Measurements from ENCODE around the gene SNAP47. TPM values are rescaled to one million over a fixed set of nuclear protein-coding genes. Genes with fewer than 3 reads are reported as not detected.

SNAP47 gene
- total RNA-seq, 1 donor from 2014 or later: 52.8 TPM

GRCh38 chr1:227779685-227780084, 44.5 kb downstream of the SNAP47 start:
- H3K79me2 ChIP-seq (ENCODE audit: low read depth): no peaks in the 10 kb centered on the region
- TF ChIP-seq EZH2phosphoT487 (IDR thresholded peaks at IDR 0.05): no peak
- no peak for TF ChIP-seq EZH2 (IDR thresholded peaks at IDR 0.05)
- TF ChIP-seq CTCF (IDR thresholded peaks at IDR 0.05): no peak
- Mint-ChIP-seq H3K4me3 (no peak overlapping the region), H3K27ac (no peak overlapping the region), H3K36me3 (peaks cover 8% of the 10 kb centered on the region), H3K27me3 (ENCODE audit: insufficient read depth, low read depth) (no peaks in the 10 kb centered on the region), H3K4me1 (peaks cover 20% of the 10 kb centered on the region), H3K9me3 (no peaks in the 10 kb centered on the region)
- H3K4me1 ChIP-seq: no peaks in the 10 kb centered on the region
- no peaks in the 10 kb centered on the region for H3K9me3 ChIP-seq (ENCODE audit: low read depth)
- no peak overlapping the region for H2AFZ ChIP-seq (replicated peaks)
- no peak overlapping the region for H3K9ac ChIP-seq
- H3F3A ChIP-seq (ENCODE audit: low read depth): no peaks in the 10 kb centered on the region
- no peak overlapping the region for H3K27ac ChIP-seq
- no peak overlapping the region for H3K4me3 ChIP-seq
- DNase-seq (ENCODE audit: low spot score): no peak
- H3K4me2 ChIP-seq: no peak overlapping the region
- no peaks in the 10 kb centered on the region for H3K36me3 ChIP-seq
- no peaks in the 10 kb centered on the region for H3K27me3 ChIP-seq
- peaks cover 6% of the 10 kb centered on the region for H4K20me1 ChIP-seq (ENCODE audit: low read depth)

- Histone ChIP-seq H3K27me3 (no peaks in the 10 kb centered on the region), H3K4me2 (no peak overlapping the region), H3K79me2 (ENCODE audit: low read depth) (no peaks in the 10 kb centered on the region), H4K20me1 (ENCODE audit: low read depth) (peaks cover 6% of the 10 kb centered on the region), H3K4me1 (no peaks in the 10 kb centered on the region), H3F3A (ENCODE audit: low read depth) (no peaks in the 10 kb centered on the region), H3K9ac (no peak overlapping the region), H3K9me3 (ENCODE audit: low read depth) (no peaks in the 10 kb centered on the region), H3K4me3 (no peak overlapping the region), H3K36me3 (no peaks in the 10 kb centered on the region), H2AFZ (replicated peaks) (no peak overlapping the region), H3K27ac (no peak overlapping the region)
- Mint-ChIP-seq H3K27me3 (ENCODE audit: insufficient read depth, low read depth) (peaks cover 2% of the 10 kb centered on the region), H3K36me3 (peaks cover 8% of the 10 kb centered on the region), H3K4me3 (no peak overlapping the region), H3K27ac (no peak overlapping the region), H3K9me3 (no peaks in the 10 kb centered on the region), H3K4me1 (peaks cover 13% of the 10 kb centered on the region)
- TF ChIP-seq EZH2phosphoT487 (IDR thresholded peaks at IDR 0.05): no peak
- no peak for TF ChIP-seq CTCF (IDR thresholded peaks at IDR 0.05)
- no peak for DNase-seq (ENCODE audit: low spot score)
Observed at GRCh38 chr1:227780101-227781044, 45.1 kb downstream of the SNAP47 start.

GRCh38 chr1:227781314-227781930, 46.2 kb downstream of the SNAP47 start:
- peaks cover 7% of the 10 kb centered on the region for H3K4me1 Mint-ChIP-seq
- peaks cover 9% of the 10 kb centered on the region for H3K27me3 ChIP-seq
- H3K36me3 ChIP-seq: no peaks in the 10 kb centered on the region

More at GRCh38 chr1:227781314-227781930, 46.2 kb downstream of the SNAP47 start:
- Histone ChIP-seq H3K9me3 (ENCODE audit: low read depth) (no peaks in the 10 kb centered on the region), H3K27ac (no peak overlapping the region), H3K4me3 (no peak overlapping the region), H3F3A (ENCODE audit: low read depth) (no peaks in the 10 kb centered on the region), H3K4me1 (no peaks in the 10 kb centered on the region), H3K4me2 (no peak overlapping the region), H3K79me2 (ENCODE audit: low read depth) (no peaks in the 10 kb centered on the region), H3K9ac (no peak overlapping the region), H4K20me1 (ENCODE audit: low read depth) (peaks cover 2% of the 10 kb centered on the region), H2AFZ (replicated peaks) (no peak overlapping the region)
- Mint-ChIP-seq H3K36me3 (peaks cover 8% of the 10 kb centered on the region), H3K27me3 (ENCODE audit: insufficient read depth, low read depth) (peaks cover 5% of the 10 kb centered on the region), H3K9me3 (no peaks in the 10 kb centered on the region), H3K4me3 (no peak overlapping the region), H3K27ac (no peak overlapping the region)
- DNase-seq (ENCODE audit: low spot score): no peak
- no peak for TF ChIP-seq EZH2 (IDR thresholded peaks at IDR 0.05)
- no peak for TF ChIP-seq EZH2phosphoT487 (IDR thresholded peaks at IDR 0.05)
- no peak for TF ChIP-seq CTCF (IDR thresholded peaks at IDR 0.05)
